GM21423 (cell line): Measurements from ENCODE around the gene PLOD2.
A peak's percentile ranks its signal among the peaks of the same experiment; 100 is the strongest.

Experiments used
- ATAC-seq: cut with Tn5 transposase; IDR thresholded peaks from one replicate; pipeline ENCODE4 v1.9.1; 2021; ENCODE audit warnings: mild to moderate bottlenecking, moderate library complexity; ENCODE audit not compliant: unreplicated experiment

Gene PLOD2

DNA sequence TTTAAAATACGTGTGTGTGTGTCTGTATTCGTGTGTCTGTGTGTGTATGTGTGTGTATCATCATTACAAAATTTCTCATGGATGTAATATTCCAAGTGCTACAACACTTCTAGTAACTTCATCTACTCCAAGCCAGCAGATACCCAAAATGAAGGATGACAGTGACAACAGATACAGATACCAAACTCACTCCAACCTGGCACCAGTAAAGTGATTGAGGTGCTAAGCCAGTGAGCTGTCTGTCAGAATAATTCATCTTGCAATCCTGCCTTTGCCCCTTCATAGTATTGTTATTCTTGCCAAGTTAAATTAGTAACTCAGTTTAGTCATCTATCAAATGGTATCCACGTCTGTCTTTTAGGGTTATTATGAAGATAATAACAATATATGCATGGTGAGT lies 58.1 kb downstream of the PLOD2 start:
- ATAC-seq: no peak

DNA sequence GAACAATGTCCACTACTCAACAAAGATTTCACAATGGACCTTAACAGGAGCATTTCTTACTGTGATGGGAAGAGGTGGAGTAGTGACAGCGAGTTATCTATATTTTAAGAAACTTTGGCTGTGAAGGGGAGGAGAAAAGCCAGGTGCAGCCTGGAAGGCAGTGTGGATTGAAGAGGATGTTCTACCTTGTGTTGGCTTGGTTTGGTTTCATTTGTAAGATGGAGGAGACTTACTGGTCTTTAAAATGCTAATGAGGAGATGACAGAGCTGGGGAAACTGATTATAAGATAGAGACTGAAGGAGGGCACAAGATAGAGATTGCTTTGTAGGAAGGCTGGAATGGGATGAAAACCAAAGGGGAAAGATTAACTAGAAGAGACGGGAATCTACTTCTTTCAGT lies 59.4 kb downstream of the PLOD2 start:
- ATAC-seq: no peak

DNA sequence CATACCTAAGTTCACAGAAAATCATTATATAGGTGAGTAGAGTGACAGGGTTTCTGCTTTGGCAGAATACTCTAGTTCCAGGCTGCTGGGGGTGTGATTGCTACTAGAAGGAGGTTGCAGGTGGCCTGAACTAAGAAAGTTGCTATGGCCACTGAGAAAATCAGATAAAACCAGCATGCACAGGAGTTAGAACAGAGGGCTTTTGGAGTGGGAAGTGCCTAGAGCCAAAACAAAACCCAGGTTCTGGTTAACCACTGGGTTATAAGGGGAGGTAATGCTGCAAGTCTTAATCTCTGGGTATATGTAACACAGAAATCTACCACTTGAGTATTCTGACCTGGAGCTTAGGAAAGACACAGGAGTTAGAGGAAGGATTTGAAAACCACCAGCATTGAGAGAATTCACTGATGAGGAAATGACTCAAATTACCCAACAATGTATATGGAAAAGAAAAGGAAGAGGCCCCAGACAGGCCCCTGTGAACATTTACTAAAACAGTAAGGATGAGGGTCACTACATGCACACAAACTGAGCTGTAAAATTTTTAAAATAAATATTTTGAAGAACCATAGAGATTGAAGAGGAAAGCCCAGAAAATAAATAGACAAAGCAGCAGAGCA lies 60.0 kb downstream of the PLOD2 start:
- no peak for ATAC-seq

DNA sequence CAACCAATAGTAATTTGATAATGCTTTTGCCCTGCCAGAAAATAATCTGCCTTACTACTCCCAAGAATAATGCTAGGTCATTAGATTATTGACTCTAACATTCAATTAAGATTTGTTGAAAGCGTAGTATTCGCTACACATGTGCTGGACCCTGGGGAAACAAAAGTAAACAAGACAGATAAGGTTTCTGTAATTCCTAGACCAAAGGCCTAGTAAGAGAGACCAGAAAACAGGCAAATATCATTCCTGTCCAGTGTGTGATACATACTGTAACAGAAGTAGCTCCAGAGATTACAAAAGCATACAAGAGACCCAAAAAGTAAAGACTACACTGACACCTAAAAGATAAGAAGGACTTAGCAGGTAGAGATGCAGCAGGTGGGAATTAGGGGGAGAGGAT lies 60.8 kb downstream of the PLOD2 start:
- no peak for ATAC-seq

DNA sequence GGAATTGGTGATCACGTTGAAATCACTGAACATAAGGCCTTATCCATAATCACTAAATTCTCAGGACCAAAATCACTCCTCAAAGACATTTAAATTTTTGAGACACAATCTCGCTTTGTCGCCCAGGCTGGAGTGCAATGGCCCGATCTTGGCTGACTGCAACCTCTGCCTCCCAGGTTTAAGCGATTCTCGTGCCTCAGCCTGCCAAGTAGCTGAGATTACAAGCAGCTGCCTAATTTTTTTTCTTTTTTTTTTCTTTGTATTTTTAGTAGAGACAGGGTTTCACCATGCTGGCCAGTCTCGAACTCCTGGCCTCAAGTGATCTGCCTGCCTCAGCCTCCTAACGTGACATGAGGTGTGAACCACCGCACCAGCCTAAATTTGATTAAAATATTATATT lies 61.7 kb downstream of the PLOD2 start:
- ATAC-seq: no peak

DNA sequence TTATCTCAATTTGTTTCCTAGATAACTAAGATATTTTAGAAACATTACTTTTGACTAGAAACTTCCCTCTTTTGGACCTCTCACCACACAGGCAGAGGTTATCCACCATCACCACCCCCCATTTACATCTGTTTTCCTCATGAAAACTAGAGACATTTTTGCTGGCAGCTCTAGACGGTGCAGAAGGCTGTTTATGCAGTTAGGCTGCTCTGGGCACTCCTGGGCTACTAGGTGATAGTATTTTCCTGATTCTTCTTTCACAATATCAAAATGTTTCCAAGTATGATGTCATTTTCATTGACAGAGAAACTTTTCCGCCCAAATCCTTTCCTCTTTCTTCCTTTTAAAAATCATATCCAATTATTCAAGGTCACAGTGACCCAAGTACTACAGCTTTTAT lies 67.1 kb downstream of the PLOD2 start:
- ATAC-seq: no peak

DNA sequence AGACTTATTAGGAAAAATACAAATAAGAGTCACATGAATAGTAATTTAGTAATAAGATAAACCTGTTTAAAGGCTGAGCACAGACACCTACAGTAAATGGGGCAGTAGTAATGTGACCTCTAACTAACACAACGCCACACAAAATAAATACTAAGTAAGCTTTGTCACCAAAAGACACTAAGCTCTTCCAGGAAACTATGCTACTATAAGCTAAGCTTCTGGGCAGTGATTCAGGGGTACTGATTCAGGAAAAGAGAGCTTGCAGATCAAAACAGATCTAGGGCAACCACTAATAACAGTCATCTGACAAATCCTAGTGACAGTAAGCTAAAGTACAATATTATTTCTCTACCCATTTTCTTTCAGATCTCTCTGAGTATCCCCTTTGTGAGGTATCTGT lies 68.8 kb downstream of the PLOD2 start:
- no peak for ATAC-seq

DNA sequence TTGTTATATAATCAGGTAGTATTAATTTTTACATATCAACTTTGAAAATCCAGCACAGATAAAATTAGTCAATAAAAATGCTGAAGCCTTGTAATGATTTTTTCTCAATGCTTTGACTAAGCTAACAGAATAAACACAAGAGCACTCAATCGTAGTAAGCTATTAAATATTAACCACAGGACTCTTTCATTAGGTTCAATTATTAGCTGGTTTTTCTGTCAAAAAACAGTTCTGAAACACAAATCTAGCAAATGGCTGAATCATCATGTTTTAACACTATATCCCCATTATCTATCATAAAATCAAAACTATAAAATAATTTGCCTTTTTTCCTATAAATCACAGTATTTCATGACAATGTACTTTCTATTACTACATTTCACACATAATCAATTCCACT lies 69.6 kb downstream of the PLOD2 start:
- no peak for ATAC-seq

DNA sequence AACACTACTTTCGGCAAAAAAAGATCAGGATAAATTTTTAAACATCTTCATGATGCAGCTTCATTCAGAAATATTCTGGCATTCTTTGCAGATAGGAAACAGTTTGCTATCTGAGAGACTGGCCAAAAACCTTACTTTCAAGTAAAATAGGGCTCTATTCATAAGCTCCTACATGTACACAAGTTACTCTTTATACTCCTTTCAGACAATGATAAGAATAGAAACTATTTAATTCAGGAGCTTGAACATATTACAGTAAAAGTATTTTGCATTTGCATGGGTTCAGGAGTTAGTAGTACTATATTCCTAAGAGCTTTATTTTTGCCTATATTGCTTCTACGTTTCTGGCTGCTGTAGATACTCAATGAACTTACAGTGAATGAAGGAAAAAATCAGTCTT lies 70.5 kb downstream of the PLOD2 start:
- ATAC-seq: no peak

DNA sequence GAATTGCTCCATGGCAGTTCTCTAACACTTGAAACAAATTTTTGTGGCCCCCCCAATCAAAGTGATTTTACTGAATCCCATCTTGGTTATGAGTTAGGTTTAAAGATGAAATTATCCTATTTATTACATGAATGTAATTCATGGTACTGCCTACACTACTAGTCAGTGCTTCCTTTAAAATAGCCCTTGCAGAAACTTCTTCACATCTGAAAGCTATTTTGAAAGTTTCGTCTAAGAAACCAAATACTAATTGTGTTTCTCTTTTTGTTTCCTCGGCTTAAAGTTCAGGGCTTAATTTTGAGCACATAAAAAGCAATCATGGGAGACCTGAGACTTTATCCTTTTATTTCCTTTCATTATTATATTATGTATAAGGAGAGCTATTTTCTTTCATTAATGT lies 72.1 kb downstream of the PLOD2 start:
- no peak for ATAC-seq

DNA sequence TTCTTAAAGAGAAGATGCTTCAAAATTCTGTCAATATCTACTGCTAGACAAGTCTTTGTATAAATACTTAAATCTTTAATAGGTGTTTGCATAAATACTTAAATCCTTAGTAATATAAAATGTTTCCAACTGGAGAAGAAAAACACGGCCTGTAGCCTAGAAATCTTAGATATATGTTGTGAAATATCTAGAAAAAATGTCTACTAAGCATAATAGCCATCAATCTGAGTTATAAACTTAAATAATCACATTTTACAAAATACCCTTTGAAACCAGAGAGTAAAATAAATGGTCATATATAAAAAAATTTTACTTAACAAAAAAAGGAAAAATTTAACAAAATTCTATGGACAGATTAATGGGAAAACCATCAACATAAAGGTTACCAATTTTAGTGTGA lies 73.9 kb downstream of the PLOD2 start:
- no peak for ATAC-seq

DNA sequence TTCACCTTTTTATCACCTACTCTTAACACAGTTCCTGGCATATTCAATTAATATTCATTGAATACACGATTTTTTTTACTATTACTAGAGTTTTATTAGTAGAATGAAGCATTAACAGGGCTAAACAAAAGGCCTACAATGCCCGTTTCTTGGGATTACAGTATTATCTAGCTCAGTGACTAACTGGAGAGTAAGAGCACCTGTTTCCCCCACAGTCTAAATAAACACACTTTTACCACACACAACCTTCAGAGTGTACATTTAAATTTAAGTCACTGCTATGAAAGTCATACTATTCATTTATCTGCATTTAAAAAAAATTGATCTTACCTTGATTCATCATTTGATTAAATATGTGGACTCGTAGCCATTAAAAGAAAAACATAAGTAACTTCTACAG lies 74.8 kb downstream of the PLOD2 start:
- ATAC-seq: no peak

DNA sequence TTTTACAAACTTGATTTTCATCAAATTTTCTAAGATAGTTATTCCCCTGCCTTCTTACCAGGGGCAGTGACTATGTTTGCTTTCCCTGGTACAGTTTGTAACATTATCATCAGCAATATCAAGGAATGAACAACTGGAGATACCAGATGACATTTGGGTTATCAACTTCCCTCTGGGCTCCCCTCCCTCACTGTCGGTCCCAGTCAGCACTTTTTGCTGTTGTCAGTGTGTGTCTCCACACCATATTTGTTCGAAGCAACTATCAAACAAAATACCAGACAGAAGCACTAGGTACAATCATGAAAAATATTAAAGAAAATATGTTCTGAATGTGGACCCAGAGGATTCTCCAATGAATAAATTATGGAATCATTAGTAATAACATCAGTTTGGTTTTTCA lies 75.3 kb downstream of the PLOD2 start:
- no peak for ATAC-seq

DNA sequence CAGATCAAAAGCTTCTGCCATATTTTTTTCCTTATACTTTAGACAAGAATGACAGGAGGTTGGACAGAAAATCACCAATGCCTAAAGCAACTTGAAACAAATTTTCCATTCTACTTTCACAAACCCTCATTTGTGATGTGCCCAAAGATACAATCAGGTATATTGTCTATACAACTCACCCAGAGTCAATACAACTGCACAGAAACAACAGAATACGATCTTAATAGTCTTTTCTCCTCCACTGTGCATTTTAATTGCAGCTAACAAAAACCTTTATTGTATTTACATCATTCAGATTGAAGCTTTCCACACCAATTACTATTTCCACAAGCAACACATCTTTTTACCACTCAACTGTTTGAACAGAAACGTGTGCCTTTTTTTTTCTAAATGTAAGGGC lies 80.4 kb downstream of the PLOD2 start:
- no peak for ATAC-seq

DNA sequence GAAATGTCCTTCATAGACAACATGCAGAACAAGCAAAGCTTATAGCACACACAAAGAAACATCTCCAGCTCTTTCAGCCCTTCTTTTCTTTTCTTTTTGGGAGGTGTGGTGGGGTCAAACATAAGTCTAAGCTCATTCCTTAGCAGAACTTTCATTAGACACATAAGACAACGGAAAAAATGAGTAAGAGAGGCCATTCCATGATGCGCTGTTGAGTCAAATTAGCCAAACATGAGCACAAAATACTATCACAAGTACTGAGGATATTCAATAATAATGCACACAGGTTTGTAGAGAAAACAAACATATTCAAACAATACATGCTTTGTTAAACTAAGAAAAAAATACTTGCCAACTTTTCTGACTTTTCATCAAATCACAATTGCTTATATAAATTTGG lies 83.0 kb downstream of the PLOD2 start:
- no peak for ATAC-seq

DNA sequence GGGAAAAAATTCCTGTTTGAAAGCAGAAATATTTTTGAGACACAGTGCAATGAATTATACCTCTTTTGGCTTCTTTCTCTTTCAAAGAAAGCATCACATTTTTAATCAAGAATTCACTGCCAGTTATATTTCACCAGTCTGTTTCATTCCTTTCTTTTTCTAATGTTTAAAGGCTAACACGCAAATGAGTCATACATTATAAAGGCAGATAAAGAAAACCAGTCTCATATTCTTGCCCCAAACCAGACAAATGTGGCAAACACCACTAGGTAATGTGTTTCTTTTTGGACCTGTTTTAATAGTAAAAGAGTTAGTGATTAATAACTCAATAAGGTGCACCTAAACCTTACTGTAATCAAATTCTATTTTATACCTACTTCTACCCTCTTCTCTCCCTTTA lies 83.8 kb downstream of the PLOD2 start:
- ATAC-seq: no peak

DNA sequence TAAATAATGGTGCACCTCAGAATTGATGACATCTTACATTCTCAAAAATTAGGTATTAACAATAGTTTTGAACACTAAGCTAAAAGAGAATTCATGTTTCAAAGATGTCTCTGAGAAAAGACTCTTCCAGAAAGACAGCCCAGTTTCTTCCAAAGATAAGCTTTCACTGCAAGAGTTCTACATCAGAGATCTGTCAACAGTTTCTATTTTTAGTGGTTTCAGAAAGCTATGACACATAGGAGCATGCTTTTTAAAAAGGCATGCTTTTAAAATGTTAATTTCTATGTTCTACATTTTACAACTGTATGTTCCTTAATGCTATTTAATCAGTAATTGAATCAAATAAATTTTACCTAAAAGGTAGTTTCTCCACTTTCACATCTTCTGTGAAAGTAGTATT lies 88.2 kb downstream of the PLOD2 start:
- no peak for ATAC-seq

DNA sequence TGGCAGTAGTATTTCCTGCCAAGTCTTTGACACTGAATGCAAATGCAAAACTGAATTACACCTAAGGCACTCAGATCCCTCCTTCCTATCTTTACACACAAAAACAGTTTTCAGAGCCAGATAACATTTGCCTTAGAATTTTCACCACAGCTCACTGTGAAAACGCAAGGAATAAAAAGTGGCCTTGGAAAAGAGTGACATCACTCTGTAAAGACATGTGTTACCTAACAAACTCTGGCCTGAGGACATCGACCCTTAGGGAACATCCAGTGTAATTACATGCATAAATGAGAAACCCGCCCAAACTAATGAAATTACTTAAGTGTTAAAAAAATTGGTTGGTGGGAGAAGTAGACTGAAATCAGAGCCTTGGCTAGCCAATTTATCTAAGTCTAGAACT lies 88.9 kb downstream of the PLOD2 start:
- ATAC-seq: no peak

DNA sequence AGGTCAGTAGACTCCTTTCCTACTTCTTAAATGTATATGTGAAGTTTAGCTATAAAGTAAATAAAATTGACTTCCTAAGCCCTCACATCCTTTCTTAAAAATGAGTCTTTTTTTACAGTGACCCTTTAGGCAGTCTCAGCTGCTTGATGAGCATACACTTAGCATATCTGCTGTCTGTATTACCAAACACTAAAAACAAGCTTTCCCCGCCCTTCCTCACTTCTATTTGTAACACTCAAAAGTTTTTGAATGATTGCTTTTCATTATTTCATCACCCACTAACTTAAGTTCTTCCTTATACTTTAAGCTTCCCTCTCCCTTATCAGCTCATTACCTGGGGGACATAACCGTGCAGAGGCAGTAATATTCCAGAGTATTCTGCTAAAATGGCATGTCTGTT lies 89.4 kb downstream of the PLOD2 start:
- no peak for ATAC-seq

DNA sequence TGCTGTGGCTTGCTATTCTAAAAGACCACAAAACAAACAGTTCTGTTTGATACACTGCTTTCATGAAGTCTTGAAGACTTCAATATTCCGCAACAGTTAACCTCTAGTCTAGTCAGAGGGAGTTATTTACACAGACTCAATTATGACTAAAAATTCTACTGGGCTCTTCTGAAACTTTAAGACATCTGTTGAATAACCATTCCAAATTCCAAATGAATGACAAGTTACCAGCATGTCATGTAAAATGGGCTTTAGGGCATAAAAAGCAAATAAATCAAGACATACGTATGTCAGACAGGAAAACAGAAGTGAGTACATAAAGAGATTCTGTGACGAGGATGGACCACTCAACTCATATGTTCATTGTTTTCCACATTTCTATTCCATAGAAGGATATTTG lies 93.9 kb downstream of the PLOD2 start:
- no peak for ATAC-seq

DNA sequence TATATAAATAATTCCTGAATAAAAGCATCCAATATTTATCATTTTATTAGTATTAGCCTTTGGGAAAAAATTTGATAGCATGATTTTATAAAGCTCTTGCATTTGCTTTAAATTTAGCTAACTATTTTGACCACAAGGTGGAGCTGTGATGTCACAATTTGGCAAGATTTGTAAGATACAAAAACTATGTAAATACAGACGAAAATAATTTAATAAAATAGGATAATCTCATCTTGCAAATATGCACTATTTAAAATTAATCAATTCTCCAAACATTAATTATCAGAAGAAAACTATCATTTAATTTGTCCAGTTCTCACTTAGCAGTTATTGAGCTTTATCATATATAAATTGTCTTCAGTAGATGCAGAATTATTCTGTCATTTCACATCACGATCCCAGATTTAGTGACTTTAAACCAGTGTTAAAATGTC lies 95.4 kb downstream of the PLOD2 start:
- peak; percentile 52 for ATAC-seq

DNA sequence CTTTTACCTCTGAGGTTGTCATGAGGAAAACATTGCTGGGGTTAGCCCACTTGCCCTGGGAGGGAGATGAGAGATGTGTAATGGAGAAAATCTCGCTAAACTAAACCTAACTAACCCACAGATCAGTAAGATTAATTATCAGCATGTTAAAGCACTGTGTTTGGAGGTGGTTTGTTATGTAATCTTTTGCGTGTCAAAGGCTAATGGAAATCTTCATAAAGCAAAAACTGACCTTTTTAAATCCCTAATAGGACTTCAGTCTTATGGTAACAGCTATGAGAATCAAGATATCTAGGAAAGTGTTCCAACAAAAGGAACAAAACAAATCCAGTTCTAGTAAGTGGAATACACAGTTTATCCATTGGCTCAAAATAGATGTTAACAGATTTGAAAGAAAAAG lies 102.7 kb downstream of the PLOD2 start:
- no peak for ATAC-seq

DNA sequence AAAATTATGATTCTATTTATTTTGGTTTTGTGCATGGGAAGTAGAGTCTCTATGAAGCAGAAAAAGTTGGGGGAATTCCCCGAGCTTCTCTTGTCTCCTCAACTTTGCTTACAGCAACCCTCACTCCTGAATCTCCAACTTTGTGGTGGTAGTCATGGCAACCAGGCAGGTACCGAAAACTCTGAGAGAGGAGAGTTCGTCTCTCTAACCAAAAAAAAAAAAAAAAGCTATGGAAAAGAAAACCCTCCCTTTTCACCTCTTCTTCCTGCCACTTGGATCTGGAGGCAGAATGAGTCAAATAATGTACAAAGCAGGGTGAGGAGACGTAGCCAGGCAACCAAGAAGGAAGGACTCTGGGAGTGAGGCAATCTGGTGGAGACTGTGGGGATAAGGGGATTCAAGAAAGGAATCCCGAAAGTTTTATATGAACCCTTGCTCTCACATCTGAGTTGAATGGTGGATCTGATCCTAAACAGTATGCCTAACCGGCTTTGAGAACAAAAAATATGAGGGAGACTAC lies 108.1 kb downstream of the PLOD2 start:
- ATAC-seq: no peak
